Endothelial cell of hepatic sinusoid (primary cell): ENCODE measurements around the gene TMPRSS6.

Experiments
- in situ Hi-C: cut with HindIII; loops from 2 replicates; pipeline ENCODE4 v1.10.0; 2017; ENCODE audit warnings: low sequenced_read_pairs

Gene TMPRSS6

DNA sequence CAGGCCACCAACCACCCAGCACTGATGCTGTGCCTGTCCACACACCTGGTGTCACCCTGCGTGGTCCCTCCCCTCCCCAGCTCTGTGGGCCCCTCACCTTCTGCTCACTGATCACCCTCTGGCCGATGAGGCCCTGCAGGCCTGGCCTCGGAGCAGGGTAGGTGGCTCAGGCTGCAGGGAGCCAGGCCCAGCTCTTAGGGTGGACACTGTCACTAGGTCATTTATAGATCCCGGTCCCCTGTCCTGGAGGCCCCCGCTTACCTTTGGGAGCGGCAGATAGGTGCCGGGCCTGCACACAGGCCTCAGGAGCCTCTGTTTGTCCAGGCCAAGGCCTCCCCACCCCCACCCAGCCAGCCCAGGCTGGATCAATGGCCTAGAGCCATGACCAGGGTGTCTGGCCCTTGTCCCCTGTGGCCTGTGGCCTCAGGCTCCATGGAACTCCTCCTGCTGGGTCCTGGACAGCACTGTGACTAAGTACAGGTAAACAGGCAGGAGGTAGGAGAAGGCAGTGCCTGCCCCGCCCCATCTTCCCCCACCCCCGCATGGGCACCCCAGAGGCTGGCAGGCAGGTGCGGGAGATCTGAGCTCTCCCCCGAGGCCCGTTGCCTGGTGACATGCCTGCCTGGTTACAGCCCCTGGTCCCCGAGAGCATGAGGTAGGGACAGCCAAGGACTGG lies at the start of gene TMPRSS6:
Gene TMPRSS6, minus strand, starts transcription at position 472 of the 676 bp plus-strand sequence. CDS start 6,296 bp downstream, outside the sequence.
- in situ Hi-C loops, result no loop called here

DNA sequence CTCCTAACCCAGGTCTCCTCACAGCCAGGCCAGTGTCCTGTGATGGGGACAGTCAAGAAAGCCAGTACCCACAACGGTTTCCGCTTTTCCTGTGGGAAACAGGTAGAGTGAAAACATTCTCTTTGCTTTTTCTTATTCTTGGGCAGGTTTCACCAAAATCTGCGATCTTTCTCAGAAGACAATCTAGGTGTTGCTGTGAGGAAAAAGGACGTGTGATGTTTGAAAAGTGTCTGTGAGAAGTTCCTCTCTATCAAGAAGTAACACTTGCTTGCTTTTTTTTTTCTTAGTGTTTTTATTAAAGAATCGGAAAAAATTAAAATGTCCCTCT lies 49.4 kb upstream of the TMPRSS6 start:
- in situ Hi-C loops, result loop anchor here (5.0 to 10.0 kb wide), 2 partner anchors 37 to 104 kb away; partner anchors contain the start of gene KCTD17

DNA sequence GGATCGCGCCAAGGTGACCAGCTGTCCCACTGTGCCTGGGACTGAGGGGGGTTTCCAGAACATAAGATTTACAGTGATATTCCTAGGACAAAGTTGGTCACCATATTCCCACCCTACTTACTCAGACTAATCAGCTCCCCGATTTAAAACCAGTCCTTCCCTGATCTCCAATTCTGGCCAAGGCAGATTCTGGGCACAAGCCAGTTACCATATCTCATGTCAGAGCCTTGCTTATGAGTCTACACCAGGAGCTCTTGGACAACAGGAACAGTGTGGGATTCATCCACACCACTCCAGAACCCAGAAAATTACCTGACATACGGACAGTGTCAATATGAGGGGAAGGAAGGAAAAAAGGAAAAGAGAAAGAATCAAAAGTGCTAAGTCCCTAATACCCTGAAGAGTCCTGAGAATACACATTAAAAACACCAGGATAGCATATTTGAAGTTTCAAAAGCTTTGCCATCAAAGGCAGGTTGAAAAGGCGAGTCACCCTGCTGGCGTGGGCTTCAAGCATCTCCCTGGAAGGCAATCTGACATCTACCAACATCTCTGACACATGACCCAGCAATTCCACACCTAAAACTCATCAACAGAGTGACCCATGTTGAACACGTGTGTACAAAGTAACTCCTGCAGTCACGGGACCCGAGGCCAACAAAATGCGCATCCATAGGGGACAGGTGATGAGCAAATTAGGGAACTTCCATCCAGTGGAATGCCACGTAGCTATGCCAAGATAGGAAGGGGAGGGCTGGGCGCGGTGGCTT lies 48.2 kb upstream of the TMPRSS6 start:
- in situ Hi-C loops, result loop anchor here (5.0 to 10.0 kb wide), 2 partner anchors 35 to 103 kb away; partner anchors contain the start of gene KCTD17

DNA sequence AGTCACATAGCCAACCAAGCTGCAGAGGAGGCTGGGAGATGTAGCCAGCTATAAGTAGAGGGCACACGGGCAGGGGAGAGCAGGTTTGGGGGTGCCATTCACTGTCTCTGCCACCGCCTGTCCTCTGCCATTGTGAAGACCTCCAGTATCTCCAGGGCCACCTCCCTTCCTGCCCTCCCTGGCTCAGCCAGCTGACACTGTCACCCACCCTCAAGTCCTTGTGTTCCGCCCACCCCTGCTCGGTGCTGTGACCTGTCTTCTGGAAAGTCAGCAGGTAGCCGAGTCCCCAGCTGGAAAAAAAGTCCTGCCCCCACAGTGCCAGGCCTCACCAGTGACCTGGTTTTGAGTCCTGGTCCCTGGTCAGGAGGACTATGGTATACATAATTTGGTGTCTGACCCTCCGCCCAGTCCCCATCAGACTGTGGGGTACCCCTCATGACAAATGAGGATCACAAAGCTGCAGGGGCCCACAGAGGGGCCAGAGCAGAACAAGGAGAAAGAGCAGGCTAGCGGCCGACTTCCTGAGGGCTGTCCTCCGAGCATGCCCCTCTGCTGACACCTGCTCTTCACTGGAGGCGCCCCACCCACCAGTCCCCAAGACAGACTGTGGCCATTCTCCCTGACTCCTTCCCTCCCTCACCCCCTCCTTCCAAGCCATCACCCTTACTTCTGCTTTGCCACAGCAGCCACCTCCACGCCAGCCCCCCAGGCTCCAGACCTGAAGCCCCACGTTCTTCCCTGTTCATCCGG lies 47.3 kb upstream of the TMPRSS6 start:
- in situ Hi-C loops, result loop anchor here (5.0 to 10.0 kb wide), 2 partner anchors 35 to 102 kb away; partner anchors contain the start of gene KCTD17

DNA sequence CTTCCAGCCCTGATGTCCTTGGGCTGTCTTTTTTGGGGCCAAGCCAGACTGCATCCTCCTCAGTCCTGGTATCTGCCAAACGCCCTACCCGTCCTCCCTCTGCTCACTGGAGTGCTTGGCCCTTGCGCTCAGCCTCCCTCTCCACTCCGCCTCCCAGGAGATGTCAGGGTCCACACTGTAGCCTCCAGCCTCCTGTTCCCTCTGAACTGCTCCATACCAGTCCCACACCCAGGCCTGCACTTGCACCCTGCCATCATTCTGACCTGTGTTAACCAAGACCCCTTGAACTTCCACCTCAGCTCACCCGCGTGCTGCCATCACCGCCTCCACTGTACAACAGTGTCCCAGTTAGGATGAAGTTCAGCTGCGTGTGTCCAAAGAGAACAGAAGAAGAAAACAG lies 46.5 kb upstream of the TMPRSS6 start:
- in situ Hi-C loops, result loop anchor here (5.0 to 10.0 kb wide), 2 partner anchors 34 to 101 kb away; partner anchors contain the start of gene KCTD17

DNA sequence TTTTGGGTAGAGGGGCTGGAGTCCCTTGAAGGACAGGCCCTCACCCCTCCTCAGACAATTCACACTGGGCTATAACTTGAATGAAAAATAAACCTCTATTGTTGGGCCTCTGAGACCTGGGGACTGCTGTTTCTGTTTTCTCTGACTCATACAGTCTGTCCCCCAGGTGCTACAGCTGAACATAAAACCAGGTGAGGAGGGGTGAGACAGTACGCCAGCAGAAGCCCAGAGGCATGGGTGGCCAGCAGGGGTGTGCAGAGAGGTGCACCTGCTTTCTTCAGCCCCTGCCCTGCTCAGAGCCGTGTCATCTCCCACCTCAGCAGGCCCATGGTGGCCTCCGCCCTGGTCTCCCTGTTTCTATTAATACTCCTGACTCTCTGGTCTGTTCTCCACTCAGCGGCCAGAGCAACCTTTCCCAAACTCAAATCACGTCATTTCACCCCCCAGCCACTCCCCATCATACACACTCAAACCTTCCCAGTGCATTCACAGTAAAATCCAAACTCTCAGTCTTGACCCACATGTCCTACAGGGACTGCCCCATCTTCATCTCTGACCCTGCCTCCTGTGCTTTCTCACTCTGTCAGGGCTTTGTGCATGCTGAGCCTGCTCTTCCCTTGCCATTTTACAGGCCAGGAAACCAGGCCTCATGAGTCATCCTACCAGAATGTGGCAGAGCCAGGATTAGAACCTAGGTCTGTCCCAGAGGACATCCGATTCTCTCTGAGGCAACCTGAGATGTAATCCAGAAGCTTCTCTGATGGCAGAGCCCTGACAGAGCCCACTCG lies 45.6 kb upstream of the TMPRSS6 start:
- in situ Hi-C loops, result loop anchor here (5.0 to 10.0 kb wide), 2 partner anchors 33 to 100 kb away; partner anchors contain the start of gene KCTD17

DNA sequence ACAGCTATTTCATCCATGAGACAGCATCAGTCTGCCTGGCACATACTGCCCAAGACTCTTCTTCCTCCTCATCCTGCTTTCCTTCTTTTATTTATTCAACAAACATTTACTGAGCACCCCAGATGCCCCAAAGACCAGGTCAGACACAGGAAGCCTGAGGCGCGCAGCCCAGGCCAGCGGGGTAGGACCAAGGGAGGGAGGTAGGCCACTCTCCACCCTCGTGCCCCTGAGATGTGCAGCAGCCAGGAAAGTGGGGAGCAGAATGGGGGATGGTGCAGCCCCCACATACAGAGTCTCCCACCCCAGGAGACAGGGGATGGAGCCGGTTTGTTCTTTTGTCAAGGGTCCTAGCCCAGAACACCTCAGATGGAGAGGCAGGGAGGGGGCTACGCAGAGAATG lies 44.4 kb upstream of the TMPRSS6 start:
- in situ Hi-C loops, result loop anchor here (10.0 kb wide), 1 partner anchor 99 kb away; the partner anchor contains the start of gene KCTD17

DNA sequence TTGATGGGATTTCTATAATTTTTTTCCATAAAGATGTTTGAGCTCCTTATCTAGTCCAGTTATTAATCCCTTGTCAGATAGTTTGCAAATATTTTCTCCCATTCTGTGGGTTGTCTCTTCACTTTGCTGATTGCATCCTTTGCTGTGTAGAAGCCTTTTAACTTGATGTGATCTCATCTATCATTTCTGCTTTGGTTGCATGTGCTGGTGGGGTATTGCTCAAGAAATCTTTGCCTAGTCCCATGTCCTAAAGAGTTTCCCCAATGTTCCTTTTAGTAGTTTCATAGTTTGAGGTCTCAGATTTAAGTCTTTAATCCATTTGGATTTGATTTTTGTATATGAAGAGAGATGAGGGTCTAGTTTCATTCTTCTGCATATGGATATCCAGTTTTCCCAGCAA lies 41.9 kb upstream of the TMPRSS6 start:
- in situ Hi-C loops, result loop anchor here (10.0 kb wide), 1 partner anchor 97 kb away; the partner anchor contains the start of gene KCTD17

DNA sequence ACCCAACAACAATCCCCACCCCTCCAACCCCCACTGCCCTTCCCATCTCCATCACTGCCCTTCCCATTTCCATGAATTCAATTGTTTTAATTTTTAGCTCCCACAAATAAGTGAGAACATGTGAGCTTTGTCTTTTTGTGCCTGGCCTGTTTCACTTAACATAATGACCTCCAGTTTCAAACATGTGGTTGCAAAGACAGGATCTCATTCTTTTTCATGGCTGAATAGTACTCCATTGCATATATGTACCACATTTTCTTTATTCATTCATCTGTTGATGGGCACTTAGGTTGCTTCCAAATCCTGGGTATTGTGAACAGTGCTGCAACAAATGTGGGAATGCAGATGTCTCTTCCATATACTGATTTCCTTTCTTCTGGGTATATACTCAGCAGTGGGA lies 41.2 kb upstream of the TMPRSS6 start:
- in situ Hi-C loops, result loop anchor here (10.0 kb wide), 1 partner anchor 96 kb away; the partner anchor contains the start of gene KCTD17

DNA sequence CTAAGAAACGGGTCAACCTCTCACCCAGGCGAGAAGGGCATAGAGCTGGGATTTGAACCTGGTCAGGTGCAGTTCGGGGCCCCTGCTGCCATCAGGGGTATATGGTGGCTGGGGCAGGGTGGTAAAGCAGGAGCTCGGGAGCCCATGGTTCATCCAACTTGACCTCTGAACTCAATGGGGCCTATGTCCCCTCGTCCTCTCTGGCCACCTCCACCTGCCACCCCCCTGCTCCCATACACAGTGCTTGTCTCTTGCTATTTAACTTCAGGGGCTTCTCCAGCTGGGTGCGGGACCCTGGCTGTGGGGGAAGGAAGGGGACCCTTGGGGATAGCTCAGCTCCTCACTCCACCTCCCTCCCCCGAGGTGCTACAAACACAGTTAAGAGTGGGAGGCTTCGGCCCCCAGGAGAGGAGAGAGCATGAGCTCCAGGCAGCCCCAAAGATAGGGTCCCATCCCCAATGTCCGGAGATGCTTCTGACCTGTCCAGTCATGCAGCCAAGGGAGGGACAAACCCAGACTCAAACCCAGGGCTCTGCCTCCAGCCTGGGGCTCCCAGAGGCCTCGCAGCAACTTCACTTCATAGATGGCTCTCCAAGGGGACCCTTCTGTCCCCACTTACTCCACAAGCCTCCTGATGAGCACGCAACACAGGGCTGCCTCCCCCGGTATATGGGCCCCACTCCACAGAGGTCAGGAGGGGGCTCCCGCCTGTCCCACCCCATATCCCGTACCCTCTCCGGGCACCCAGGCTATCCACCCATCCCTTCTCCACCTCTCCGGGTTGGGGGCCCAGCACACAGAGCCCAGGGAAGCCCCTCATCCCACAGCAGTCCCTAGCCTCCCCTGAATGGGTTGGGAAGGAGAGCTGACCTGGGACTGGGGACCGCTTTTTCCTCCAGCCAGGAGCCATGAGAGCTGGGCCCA lies 39.5 kb upstream of the TMPRSS6 start:
- in situ Hi-C loops, result no loop called here

DNA sequence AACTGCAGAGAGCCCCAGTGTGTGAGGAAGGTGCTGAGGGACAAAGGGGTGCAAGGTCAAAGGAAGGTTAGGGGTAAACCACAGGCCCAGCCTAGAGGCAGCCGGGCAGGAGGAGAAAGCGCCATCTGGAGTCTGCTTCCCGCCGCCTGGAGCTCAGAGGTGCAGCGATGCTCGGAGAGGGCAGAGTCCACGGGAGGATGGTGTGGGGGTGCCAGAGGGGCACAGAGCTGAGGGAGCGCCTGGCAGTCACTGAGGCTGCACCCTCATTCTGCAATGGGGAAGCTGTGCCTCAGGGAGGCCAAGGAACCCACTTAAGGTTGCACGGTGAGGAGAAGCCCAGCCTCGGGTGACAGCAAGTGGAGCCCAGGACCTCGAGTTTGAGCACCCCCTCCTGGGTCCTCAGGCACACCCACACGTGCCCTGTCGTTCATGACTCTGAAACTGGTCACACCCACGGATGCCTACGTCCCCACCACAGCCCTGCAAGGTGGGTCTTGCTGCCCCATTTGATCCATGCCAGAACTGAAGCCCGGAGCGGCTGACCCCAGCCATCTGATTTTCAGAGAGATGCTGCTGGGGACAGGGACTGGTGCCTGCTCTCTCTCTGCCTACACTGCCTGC lies 38.6 kb upstream of the TMPRSS6 start:
- in situ Hi-C loops, result no loop called here

DNA sequence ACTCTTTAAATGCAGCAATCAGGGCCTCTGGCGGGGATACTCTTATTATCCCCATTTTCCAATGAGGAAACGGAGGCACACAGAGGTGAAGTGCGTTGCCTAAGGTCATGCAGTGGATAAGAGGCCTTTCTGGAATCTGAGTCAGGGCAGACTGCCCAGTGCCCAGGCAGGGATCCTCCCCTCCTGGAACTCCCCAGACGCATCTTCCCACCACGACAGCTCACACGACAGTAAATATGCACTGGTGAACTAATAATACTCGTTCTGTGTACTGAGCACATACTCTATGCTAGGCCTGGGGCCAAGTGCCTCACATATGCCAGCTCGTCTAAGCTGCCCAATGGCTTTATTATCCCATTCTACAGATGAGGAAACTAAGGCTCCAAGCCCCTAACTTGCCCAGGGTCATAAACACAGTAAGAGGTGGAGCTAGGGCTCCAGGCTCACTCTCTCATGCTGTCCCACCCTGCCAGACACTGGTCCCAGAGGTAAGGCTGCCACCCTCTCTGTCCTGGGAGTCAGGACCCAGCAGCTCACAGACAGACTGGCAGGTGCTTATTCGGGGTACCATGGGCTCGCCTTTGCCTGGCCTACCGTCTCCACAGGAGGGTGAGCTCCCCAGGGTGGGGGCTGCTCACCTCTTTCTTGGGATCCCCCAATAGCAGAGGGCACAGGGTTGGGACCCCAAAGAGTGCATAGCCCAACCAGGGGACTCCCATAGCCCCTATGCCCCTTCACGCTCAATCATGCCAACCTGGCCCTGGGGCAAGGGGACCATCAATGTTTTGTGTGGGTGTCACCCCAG lies 37.9 kb upstream of the TMPRSS6 start:
- in situ Hi-C loops, result no loop called here

DNA sequence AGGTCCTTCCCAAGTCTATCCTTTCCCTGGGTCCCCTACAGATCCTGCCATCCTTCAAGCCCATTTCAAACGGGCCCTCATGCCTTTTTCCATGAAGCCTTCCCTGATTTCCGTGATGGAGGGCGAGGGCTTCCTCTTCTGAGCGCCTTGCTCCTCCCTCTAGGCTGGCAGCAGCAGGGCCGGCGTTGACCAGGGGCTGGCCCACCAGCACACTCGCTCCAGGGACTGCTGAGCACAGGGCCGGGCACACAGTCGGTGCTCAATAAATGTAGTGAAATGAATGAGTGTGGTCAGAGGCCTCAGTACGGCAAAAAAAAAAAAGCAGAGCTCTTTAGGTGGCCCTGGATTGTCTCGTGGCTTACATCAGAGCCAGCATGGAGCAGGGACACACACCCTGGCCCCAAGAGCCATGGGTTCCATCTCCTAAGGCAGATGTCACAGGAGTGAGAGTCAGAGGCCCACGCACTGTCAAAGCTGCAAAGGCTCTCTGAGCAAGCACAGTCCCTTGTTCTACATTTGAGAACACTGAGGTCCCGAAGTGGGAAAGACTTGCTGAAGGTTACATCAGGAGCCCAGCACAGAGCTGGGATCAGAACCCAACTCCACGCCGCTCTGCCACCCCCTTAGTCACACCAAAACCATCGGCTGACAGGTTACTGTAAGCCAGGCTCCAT lies 37.1 kb upstream of the TMPRSS6 start:
- in situ Hi-C loops, result no loop called here

DNA sequence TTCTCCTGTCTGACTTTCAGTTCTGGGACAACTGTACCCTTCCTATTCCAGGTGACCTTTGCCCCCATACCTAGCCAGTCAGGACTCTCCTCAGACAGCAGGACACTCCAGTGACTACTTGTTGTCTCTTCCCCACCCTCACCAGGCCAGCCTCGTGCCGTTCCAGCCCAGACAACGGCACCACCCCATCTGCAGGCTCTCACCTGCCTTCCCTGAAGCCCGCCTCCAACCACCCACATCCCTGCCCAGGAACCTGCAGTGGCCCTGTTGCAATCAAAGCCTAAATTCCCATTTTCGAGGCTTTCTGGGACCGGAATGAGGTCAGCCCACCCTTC lies 36.5 kb upstream of the TMPRSS6 start:
- in situ Hi-C loops, result no loop called here

DNA sequence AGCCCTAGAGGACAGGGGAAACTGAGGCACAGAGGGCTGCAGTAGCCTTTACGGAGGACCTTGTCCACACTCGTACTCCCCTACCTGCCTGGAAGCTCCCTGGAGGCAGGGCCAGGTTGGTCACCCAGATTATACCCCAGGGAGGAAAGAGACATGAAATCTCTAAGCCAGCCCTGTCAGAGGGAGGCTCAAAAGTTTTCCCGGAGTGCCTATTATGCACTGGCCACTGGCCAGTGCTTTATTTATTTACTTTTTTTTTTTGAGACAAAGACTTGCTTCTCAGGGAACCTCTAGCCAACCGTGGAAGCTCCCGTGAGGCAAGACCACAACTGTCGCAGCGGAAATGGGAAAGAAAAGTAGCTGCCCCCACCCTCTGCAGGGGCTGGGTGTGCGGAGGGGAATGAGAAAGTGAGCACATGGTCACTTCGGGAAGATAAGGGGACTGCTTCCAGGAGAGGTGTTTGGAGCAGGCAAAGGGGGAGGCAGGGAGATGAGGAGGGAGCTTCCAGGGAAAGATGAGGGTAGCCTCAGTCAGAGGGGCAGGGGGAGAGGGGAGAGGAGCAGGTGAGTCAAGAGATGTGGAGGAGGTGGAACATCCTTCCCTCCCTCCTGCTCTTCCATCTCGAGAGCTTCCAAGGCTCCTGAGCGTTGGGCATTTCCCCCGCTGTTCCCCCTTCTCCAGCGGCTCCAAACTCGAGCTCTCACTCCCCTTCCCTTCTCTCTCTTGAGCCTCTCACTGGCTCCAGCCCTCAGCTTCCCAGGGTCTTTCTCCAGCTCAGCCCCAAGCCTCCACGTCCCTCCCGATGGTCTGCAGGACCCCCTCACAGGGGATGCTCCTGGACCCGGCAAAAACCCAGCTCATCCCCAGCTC lies 35.9 kb upstream of the TMPRSS6 start:
- in situ Hi-C loops, result no loop called here

DNA sequence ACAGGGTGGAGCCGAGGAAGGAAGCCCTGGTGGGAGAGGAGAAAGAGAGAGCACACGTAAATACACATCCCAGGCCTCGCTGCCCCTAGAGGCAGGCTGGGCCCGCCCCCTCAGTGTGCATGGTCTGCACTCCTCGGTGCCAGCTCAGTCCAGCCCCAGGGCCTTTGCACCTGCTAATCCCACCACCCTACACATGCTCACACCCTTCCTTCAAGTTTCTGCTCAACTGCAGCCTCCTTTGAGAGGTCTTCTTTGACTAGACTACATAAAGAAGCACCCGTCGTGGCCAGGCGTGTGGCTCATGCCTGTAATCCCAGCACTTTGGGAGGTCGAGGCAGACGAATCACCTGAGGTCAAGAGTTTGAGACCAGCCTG lies 34.7 kb upstream of the TMPRSS6 start:
- in situ Hi-C loops, result no loop called here

DNA sequence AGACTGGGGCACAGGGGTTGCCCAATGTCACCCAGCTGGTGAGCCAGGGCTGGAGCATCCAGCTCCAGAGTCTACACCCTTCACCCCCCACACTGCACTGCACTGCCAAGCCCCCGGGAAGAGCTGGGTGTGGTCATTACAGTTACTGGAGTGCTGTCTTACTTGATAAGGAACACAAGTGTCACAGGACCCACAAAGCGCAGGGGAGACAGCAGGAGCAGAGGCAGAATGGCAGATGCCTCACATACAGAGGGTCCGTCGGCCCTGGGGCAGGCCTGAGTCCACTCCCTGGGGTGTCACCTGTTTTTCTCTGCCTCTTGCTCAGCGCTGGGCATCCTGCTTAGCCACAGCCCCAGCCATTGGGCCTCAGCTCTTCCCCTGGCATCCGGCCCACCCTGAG lies 32.5 kb upstream of the TMPRSS6 start:
- in situ Hi-C loops, result no loop called here
